H1 (cell line): ENCODE measurements around the gene CYSRT1. TPM values are rescaled to one million over a fixed set of nuclear protein-coding genes. Genes with fewer than 3 reads are reported as not detected.

Source experiments
- SUZ12 ChIP-seq: fragments of 200-600 bp; sonication (generic); IDR thresholded peaks from 2 replicates; pipeline ENCODE4 v1.6.1; 2012; ENCODE audit warnings: mild to moderate bottlenecking, inconsistent platforms, low read length, moderate library complexity, mixed read lengths
- polyA plus RNA-seq, 7 experiments: library from polyadenylated mRNA; depleted of rRNA in 3 of 7; stranded (reverse) in 5 of 7; unstranded in 2 of 7; fragments of >200 nt in 5 of 7; fragments of 200-250 nt in 2 of 7; gene quantifications; 1 replicate in 5 of 7; 2 replicates in 1 of 7; 4 replicates in 1 of 7; pipeline versions ENCODE4 v1.2.1 to v1.2.3, GENCODE V29; 2011 to 2013; ENCODE audit warnings: missing spikeins in 2 of 7, mixed read lengths in 2 of 7
- total RNA-seq: library from RNA; stranded (reverse); fragmentation: NEBNext Ultra II Directional; extraction: Animal tissue kit (Norgen Biotek cat#: 25700); gene quantifications from 2 replicates; pipeline ENCODE4 v1.2.1, GENCODE V29; 2021

CYSRT1 gene
- total and polyA plus RNA-seq, 2 of the 8 experiments (the other 6 are each of a cell fraction or from before 2014, with no cell fraction given): 1.0 to 6.5 TPM

DNA sequence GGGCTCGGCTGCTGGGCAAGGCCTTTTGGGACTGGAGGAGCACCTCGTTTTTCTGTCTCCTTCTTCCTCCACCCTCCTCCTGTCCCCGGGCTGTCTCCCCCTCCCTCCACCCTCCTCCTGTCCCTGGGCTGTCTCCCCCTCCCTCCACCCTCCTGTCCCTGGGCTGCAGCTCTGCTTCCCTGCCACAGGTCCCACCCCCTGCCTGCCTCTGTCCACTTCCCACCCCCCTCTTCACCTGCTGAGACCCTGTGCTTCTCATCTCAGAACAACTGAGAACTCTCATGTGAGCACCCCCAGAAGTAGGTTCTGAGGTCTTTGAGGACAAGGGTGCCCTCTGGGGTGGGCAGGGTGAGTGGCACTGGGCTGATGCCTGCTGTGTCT lies 46.7 kb downstream of the CYSRT1 start (continued):
- no peak for TF ChIP-seq SUZ12
